Endothelial cell (in vitro differentiated cells): ENCODE measurements around the gene TDO2. TPM values are rescaled to one million over a fixed set of nuclear protein-coding genes. Genes with fewer than 3 reads are reported as not detected.

Experiments used
- DNase-seq: peaks from one replicate; pipeline ENCODE4 v3.0.0; 2021; ENCODE audit warnings: low spot score
- H3K27ac Mint-ChIP-seq: one replicate; pipeline ENCODE4 v1.8.0; 2021; ENCODE audit warnings: mixed read lengths, inconsistent platforms; ENCODE audit not compliant: unreplicated experiment
- H3K27me3 Mint-ChIP-seq: one replicate; pipeline ENCODE4 v1.8.0; 2021; ENCODE audit warnings: mild to moderate bottlenecking, moderate library complexity, mixed read lengths, inconsistent platforms; ENCODE audit not compliant: unreplicated experiment
- H3K36me3 Mint-ChIP-seq: one replicate; pipeline ENCODE4 v1.8.0; 2021; ENCODE audit warnings: mild to moderate bottlenecking, low read depth, mixed read lengths, inconsistent platforms; ENCODE audit not compliant: unreplicated experiment
- H3K4me1 Mint-ChIP-seq: one replicate; pipeline ENCODE4 v1.8.0; 2021; ENCODE audit warnings: mild to moderate bottlenecking, mixed read lengths, inconsistent platforms; ENCODE audit not compliant: unreplicated experiment
- H3K4me3 Mint-ChIP-seq: one replicate; pipeline ENCODE4 v1.8.0; 2021; ENCODE audit warnings: mild to moderate bottlenecking, mixed read lengths, inconsistent platforms; ENCODE audit not compliant: unreplicated experiment
- H3K9me3 Mint-ChIP-seq: one replicate; pipeline ENCODE4 v1.8.0; 2021; ENCODE audit warnings: mixed read lengths, inconsistent platforms; ENCODE audit not compliant: unreplicated experiment
- total RNA-seq: library from RNA; stranded (reverse); fragmentation: NEBNext Ultra II Directional; extraction: Animal tissue kit (Norgen Biotek cat#: 25700); gene quantifications from one replicate; pipeline ENCODE4 v1.2.1, GENCODE V29; 2021; ENCODE audit not compliant: unreplicated experiment
- TF ChIP-seq, protein P1 (sequence below): fragments of 200-600 bp; sonication (generic); IDR thresholded peaks from one replicate; pipeline ENCODE4 v1.5.0; 2021; ENCODE audit warnings: antibody characterized with exemption; ENCODE audit not compliant: unreplicated experiment

TDO2 gene
- total RNA-seq, 1 donor from 2014 or later, result not detected

DNA sequence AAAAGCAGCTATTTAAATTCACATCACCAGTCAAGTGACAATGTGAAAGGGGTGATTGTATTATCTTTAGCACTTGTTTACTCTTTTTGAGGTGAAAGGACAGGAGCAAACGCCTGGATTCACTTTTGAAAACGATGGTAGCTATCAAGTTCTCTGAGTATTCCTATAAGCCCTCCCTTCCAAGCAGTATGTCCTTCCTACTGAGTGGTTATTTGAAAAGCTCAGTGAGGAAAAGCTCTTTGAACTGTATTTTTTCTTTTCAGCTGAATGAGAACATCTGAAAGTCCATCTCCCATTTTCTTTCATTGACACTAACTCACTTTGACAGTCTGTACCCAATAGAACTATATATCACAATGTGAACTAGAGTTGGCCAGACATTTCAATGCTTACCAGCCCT lies 59.3 kb downstream of the TDO2 start:
- DNase-seq, result no peak
- TF ChIP-seq, protein P1, sequence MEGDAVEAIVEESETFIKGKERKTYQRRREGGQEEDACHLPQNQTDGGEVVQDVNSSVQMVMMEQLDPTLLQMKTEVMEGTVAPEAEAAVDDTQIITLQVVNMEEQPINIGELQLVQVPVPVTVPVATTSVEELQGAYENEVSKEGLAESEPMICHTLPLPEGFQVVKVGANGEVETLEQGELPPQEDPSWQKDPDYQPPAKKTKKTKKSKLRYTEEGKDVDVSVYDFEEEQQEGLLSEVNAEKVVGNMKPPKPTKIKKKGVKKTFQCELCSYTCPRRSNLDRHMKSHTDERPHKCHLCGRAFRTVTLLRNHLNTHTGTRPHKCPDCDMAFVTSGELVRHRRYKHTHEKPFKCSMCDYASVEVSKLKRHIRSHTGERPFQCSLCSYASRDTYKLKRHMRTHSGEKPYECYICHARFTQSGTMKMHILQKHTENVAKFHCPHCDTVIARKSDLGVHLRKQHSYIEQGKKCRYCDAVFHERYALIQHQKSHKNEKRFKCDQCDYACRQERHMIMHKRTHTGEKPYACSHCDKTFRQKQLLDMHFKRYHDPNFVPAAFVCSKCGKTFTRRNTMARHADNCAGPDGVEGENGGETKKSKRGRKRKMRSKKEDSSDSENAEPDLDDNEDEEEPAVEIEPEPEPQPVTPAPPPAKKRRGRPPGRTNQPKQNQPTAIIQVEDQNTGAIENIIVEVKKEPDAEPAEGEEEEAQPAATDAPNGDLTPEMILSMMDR, result no peak

GRCh38 chr4:155964016-155964891 lies 60.8 kb downstream of the TDO2 start:
- TF ChIP-seq, protein P1, result no peak
- H3K4me3 Mint-ChIP-seq, result no peak overlapping the region
- no peaks in the 10 kb centered on the region for H3K4me1 Mint-ChIP-seq
- DNase-seq, result no peak
- no peaks in the 10 kb centered on the region for H3K27me3 Mint-ChIP-seq
- H3K36me3 Mint-ChIP-seq, result no peaks in the 10 kb centered on the region
- H3K9me3 Mint-ChIP-seq, result no peaks in the 10 kb centered on the region
- H3K27ac Mint-ChIP-seq, result no peak overlapping the region

More for the DNA sequence above, 59.3 kb downstream of the TDO2 start:
- H3K4me3 Mint-ChIP-seq, result no peak overlapping the region
- no peak overlapping the region for H3K27ac Mint-ChIP-seq
- no peaks in the 10 kb centered on the region for H3K36me3 Mint-ChIP-seq
- H3K27me3 Mint-ChIP-seq, result peaks cover 2% of the 10 kb centered on the region
- no peaks in the 10 kb centered on the region for H3K4me1 Mint-ChIP-seq
- H3K9me3 Mint-ChIP-seq, result no peaks in the 10 kb centered on the region

DNA sequence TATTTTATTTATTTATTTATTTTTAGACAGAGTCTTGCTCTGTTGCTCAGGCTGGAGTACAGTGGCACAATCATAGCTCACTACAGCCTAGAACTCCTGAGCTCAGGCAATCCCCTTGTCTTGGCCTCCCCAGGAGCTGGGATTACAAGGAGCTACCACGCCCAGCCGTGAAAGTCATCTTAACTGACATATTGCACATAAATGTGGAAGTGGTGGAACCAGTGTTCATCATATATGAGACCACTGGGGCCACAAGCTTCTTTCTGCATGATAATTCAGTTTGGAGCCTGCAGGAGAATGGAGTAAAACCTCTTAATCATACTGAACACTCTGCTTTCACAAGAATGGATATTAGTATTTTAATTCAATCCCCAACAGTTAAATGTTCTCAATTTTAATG lies 62.7 kb downstream of the TDO2 start:
- Mint-ChIP-seq H3K27ac (no peak overlapping the region), H3K9me3 (no peaks in the 10 kb centered on the region), H3K4me3 (no peak overlapping the region), H3K27me3 (no peaks in the 10 kb centered on the region), H3K36me3 (no peaks in the 10 kb centered on the region), H3K4me1 (no peaks in the 10 kb centered on the region)
- TF ChIP-seq, protein P1, result no peak
- DNase-seq, result no peak

DNA sequence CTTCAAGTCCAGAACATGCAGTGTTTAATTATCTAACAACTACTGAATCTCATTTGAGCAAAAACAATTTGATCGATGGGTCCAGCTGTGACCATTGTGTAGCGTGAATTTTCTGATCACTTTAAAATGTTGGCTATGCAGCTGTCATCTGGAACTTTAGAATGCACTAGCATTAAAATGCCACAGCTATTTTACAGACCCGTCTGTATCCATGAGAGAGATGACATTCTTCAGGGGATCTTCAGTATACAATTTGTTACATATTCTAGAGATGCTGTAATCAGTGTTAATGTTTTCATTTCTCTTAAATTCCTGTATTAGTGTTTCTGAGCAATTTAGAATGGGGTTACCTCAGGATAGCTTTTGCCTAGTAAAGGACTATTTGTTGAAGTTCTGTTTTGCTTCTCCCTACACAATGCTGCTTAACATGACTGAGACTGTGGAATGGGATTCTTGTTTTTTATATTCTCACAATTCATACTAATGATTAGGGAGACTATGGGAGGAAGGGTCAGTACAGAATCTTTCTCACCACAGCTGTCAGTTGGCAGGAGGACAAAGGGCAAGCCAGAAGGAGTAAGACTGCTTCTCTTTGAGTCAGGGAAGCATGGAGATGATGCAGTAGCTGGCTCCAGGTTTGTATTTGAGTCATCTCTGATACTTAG lies 63.4 kb downstream of the TDO2 start:
- Mint-ChIP-seq H3K9me3 (no peaks in the 10 kb centered on the region), H3K27ac (no peak overlapping the region), H3K4me1 (no peaks in the 10 kb centered on the region), H3K36me3 (no peaks in the 10 kb centered on the region), H3K27me3 (no peaks in the 10 kb centered on the region), H3K4me3 (no peak overlapping the region)
- no peak for DNase-seq
- TF ChIP-seq, protein P1, result no peak

Other genes with a start within 250 kb of the TDO2 start
- gene GUCY1A1, start 236.8 kb upstream of the TDO2 start, total RNA-seq, result not detected
- gene GUCY1B1, start 144.7 kb upstream of the TDO2 start, total RNA-seq, result 1.1 TPM
- gene ASIC5, start 37.4 kb upstream of the TDO2 start, total RNA-seq, result not detected
- gene CTSO, start 50.2 kb downstream of the TDO2 start, total RNA-seq, result 3.5 TPM